ENCODE measurements around the gene C6orf47.
"Not testable (repeated sequence)": the region's sequence is repeated elsewhere in the genome, so short reads cannot be mapped to it uniquely, and the experiment has no call there.

Gene C6orf47

GRCh38 chr6:31660381-31661261 lies at the start of gene C6orf47:
Gene C6orf47 (minus strand): TSS chr6:31660778. CDS start chr6:31659947, 831 bp downstream.
- H3K4me3 ChIP-seq (replicated peaks; ENCODE audit: low read depth, low read length) = peak within 1 kb of the TSS; percentile 96
- TF ChIP-seq CTCF (IDR thresholded peaks at IDR 0.05; ENCODE audit: low read length, missing control alignments) = no peak
- peak; percentile 82 for DNase-seq (ENCODE audit: low read depth)

GRCh38 chr6:31709157-31709556 lies 48.6 kb upstream of the C6orf47 start:
- DNase-seq (ENCODE audit: low read depth) = not testable (repeated sequence)

GRCh38 chr6:31708224-31708623 lies 47.6 kb upstream of the C6orf47 start:
- no peak overlapping the region for H3K4me3 ChIP-seq (replicated peaks; ENCODE audit: low read depth, low read length)
- no peak for DNase-seq (ENCODE audit: low read depth)

More at GRCh38 chr6:31709157-31709556, 48.6 kb upstream of the C6orf47 start:
- not testable (repeated sequence) for H3K4me3 ChIP-seq (replicated peaks; ENCODE audit: low read depth, low read length)

GRCh38 chr6:31707701-31708100 lies 47.1 kb upstream of the C6orf47 start:
- no peak for TF ChIP-seq CTCF (IDR thresholded peaks at IDR 0.05; ENCODE audit: low read length, missing control alignments)
- no peak overlapping the region for H3K4me3 ChIP-seq (replicated peaks; ENCODE audit: low read depth, low read length)
- no peak for DNase-seq (ENCODE audit: low read depth)

More at GRCh38 chr6:31708224-31708623, 47.6 kb upstream of the C6orf47 start:
- TF ChIP-seq CTCF (IDR thresholded peaks at IDR 0.05; ENCODE audit: low read length, missing control alignments) = no peak

GRCh38 chr6:31706599-31706998 lies 46.0 kb upstream of the C6orf47 start, which contains the start of gene LY6G6F:
Gene LY6G6F (plus strand): TSS chr6:31706866. CDS start chr6:31706907, 41 bp downstream.
- TF ChIP-seq CTCF (IDR thresholded peaks at IDR 0.05; ENCODE audit: low read length, missing control alignments) = no peak
- H3K4me3 ChIP-seq (replicated peaks; ENCODE audit: low read depth, low read length) = no peak within 1 kb of the TSS
- DNase-seq (ENCODE audit: low read depth) = peak; percentile 39

- DNase-seq (ENCODE audit: low read depth) = no peak
- H3K4me3 ChIP-seq (replicated peaks; ENCODE audit: low read depth, low read length) = no peak overlapping the region
- no peak for TF ChIP-seq CTCF (IDR thresholded peaks at IDR 0.05; ENCODE audit: low read length, missing control alignments)
Measured at GRCh38 chr6:31705931-31706330, 45.4 kb upstream of the C6orf47 start.

GRCh38 chr6:31702819-31703716 lies 42.5 kb upstream of the C6orf47 start, which contains the start of gene ABHD16A:
Gene ABHD16A (minus strand): TSS chr6:31703324. CDS start chr6:31703281, 43 bp downstream.
- peak within 1 kb of the TSS; percentile 97 for H3K4me3 ChIP-seq (replicated peaks; ENCODE audit: low read depth, low read length)
- TF ChIP-seq CTCF (IDR thresholded peaks at IDR 0.05; ENCODE audit: low read length, missing control alignments) = no peak
- peak; percentile 99 for DNase-seq (ENCODE audit: low read depth)

All from fibroblast of pulmonary artery (primary cell).